ENCODE results near the gene MYBPC2. TPM values are rescaled to one million over a fixed set of nuclear protein-coding genes. Genes with fewer than 3 reads are reported as not detected.

The MYBPC2 gene
- polyA plus RNA-seq, 1 donor: 0.37 TPM

DNA sequence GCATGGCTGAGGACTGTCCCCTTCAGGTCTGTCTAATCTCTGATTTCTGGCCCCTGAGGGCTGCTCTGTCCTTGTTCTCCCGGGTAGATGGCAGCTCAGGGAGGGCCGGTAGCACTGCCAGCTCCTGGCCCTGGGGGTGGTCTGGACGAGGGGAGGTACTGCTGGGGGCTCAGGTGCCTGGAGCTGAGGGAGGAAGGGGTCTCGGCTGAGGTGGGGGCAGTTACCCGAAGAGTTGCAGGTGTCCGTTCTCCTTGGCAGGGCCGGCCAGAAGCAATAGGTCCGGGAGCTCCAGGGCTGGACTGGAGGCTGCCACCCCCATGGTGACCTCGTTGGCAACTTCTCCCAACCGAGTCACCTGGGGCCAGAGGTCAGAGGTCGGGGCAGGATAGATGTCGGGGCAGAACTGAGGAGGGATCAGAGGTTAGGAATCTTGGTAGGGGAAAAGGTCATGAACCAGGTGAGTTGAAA is 42.4 kb downstream of the MYBPC2 start:
- Histone ChIP-seq H3K27ac (ENCODE audit: low read length) (no peak overlapping the region), H3K4me1 (ENCODE audit: control insufficient read depth, insufficient read depth, low read length) (peaks cover 8% of the 10 kb centered on the region), H3K4me3 (ENCODE audit: low read length) (no peak overlapping the region), H3K36me3 (ENCODE audit: control insufficient read depth, insufficient read depth, low read length) (peaks cover 22% of the 10 kb centered on the region), H3K9me3 (ENCODE audit: control insufficient read depth, low read depth, low read length) (peaks cover 21% of the 10 kb centered on the region), H3K27me3 (ENCODE audit: control insufficient read depth, insufficient read depth, low read length) (no peaks in the 10 kb centered on the region)
- no CpG with 5 or more reads among the region's 12 CpGs for WGBS (ENCODE audit: insufficient coverage, low lambda C conversion rate)
- DNase-seq: no peak

DNA sequence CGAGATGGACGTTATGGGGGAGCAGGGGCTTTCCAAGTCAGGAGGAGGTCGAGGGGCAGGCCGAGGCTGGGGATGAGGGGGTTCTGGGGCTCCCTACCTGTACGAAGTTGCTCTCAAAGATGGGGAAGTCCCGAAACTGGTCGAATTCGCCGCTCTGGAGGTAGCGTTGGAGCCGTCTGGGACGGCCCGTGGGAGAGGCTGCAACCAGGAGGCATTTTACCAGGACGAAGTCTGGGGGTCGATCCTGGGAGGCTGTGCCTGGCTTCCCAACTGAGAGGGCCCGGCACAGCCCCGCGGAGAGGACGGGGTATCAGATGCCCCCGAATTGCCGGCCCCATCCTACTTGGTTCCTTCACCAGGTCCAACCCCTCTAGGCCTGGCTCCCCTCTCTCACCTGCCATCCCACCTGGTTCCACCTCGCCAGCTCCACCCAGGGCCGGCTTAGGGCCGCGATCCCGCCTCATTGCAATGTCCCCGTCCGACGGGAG is 43.1 kb downstream of the MYBPC2 start:
- DNase-seq: no peak
- peak overlapping the region; percentile 27 for H3K4me3 ChIP-seq (ENCODE audit: low read length)
- H3K9me3 ChIP-seq (ENCODE audit: control insufficient read depth, low read depth, low read length): peaks cover 21% of the 10 kb centered on the region
- H3K36me3 ChIP-seq (ENCODE audit: control insufficient read depth, insufficient read depth, low read length): peaks cover 28% of the 10 kb centered on the region
- no peaks in the 10 kb centered on the region for H3K27me3 ChIP-seq (ENCODE audit: control insufficient read depth, insufficient read depth, low read length)
- H3K27ac ChIP-seq (ENCODE audit: low read length): peak overlapping the region; percentile 32
- no CpG with 5 or more reads among the region's 29 CpGs for WGBS (ENCODE audit: insufficient coverage, low lambda C conversion rate)
- H3K4me1 ChIP-seq (ENCODE audit: control insufficient read depth, insufficient read depth, low read length): peaks cover 8% of the 10 kb centered on the region

DNA sequence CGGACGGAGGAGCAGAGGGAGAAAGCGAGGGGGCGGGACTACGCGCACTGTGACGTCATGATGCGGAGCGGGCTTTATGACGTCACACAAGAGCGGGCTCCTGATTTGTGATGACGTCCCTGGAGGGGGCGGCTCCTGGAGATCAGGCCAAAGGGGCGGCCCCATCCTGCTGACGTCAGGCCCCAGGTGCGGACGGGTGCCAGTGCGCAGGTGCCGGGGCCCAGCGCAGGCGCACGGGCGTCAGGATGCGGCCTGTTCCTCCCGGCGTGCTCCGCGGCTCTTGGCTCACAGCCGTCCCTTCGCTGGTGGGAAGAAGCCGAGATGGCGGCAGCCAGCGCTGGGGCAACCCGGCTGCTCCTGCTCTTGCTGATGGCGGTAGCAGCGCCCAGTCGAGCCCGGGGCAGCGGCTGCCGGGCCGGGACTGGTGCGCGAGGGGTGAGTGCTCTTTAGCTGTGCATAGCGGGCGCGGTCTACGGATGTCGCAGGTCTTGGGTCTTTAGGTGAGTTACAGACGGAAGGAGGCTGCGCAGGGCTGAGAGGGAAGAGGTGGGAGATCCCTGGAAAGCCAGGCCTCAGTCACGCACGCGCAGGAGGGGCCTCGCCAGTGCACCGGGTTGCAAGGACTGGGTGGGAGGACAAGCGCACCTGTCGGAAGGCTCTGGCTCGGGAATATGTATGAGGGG is 43.7 kb downstream of the MYBPC2 start, which contains the start of the genes EMC10 and GARIN5A:
Gene EMC10 (plus strand): TSS at position 284 of the 683 bp plus-strand sequence. CDS start 38 bp downstream, at position 322.
Gene GARIN5A (minus strand): TSS at position 625 of the 683 bp plus-strand sequence. CDS start 460 bp downstream, at position 165.
- no CpG with 5 or more reads among the region's 58 CpGs for WGBS (ENCODE audit: insufficient coverage, low lambda C conversion rate)
- Histone ChIP-seq H3K27ac (ENCODE audit: low read length) (peak within 1 kb of the TSS; percentile 93), H3K36me3 (ENCODE audit: control insufficient read depth, insufficient read depth, low read length) (peaks cover 34% of the 10 kb centered on the region)

DNA sequence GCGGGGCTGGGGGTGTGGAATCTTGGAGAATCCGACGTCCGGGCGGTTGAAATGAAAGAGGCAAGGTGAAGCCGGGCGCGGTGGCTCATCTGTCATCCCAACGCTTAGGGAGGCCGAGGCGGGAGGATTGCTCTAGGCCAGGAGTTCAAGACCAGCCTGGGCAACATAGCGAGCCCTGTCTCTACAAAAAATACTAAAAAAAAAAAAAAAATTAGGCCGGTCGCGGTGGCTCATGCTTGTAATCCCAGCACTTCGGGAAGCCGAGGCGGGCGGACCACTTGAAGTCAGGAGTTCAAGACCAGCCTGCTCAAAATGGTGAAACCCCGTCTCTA is 44.2 kb downstream of the MYBPC2 start:
- peaks cover 8% of the 10 kb centered on the region for H3K4me1 ChIP-seq (ENCODE audit: control insufficient read depth, insufficient read depth, low read length)
- no peak for DNase-seq
- peak overlapping the region; percentile 93 for H3K27ac ChIP-seq (ENCODE audit: low read length)
- peaks cover 21% of the 10 kb centered on the region for H3K9me3 ChIP-seq (ENCODE audit: control insufficient read depth, low read depth, low read length)
- whole genome bisulfite sequencing (ENCODE audit: insufficient coverage, low lambda C conversion rate): no CpG with 5 or more reads among the region's 20 CpGs
- H3K36me3 ChIP-seq (ENCODE audit: control insufficient read depth, insufficient read depth, low read length): peaks cover 39% of the 10 kb centered on the region
- H3K27me3 ChIP-seq (ENCODE audit: control insufficient read depth, insufficient read depth, low read length): no peaks in the 10 kb centered on the region
- peak overlapping the region; percentile 95 for H3K4me3 ChIP-seq (ENCODE audit: low read length)

More for the DNA sequence above, 43.7 kb downstream of the MYBPC2 start, which contains the start of the genes EMC10 and GARIN5A:
- H3K9me3 ChIP-seq (ENCODE audit: control insufficient read depth, low read depth, low read length): peaks cover 21% of the 10 kb centered on the region
- H3K4me3 ChIP-seq (ENCODE audit: low read length): peak within 1 kb of the TSS; percentile 95
- peaks cover 8% of the 10 kb centered on the region for H3K4me1 ChIP-seq (ENCODE audit: control insufficient read depth, insufficient read depth, low read length)
- no peaks in the 10 kb centered on the region for H3K27me3 ChIP-seq (ENCODE audit: control insufficient read depth, insufficient read depth, low read length)
- peak; percentile 96 for DNase-seq

DNA sequence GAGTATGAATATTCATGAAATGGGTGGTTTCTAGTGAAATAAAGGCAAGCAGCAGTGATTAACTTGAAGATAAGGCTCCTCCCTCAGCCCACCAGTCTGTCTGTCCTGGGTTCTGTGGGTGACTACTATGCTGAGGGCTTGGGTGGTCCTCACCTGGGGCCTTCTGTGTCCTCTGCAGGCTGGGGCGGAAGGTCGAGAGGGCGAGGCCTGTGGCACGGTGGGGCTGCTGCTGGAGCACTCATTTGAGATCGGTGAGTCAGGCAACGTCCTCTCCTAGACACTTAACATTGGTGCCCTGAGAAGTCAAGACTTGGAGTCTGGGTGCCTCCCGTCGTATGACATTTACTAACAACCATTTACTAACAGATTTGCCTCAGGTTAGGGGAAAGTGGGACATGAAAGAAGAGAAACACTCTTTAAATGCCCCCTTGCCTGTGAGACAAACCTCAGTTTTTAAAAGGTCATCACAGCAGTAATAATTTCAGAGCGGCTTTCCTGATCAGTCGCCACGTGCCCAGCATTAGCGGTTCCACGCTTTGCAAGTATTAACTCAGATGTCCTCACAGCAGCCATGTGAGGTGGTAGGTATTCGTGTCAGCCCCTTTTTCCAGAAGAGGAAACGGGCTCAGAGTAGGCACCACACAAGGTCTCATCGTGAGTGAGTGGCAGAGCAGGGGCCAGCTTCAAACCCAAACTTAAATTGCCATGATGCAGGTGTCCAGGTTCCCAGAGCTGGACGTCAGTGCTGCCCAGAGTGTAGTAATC is 45.2 kb downstream of the MYBPC2 start:
- H3K9me3 ChIP-seq (ENCODE audit: control insufficient read depth, low read depth, low read length): peaks cover 21% of the 10 kb centered on the region
- H3K4me1 ChIP-seq (ENCODE audit: control insufficient read depth, insufficient read depth, low read length): peaks cover 8% of the 10 kb centered on the region
- H3K36me3 ChIP-seq (ENCODE audit: control insufficient read depth, insufficient read depth, low read length): peaks cover 48% of the 10 kb centered on the region
- no peaks in the 10 kb centered on the region for H3K27me3 ChIP-seq (ENCODE audit: control insufficient read depth, insufficient read depth, low read length)
- 97% methylated on average over 5 of the region's 17 CpGs for WGBS (ENCODE audit: insufficient coverage, low lambda C conversion rate)
- no peak overlapping the region for H3K4me3 ChIP-seq (ENCODE audit: low read length)
- no peak for DNase-seq
- H3K27ac ChIP-seq (ENCODE audit: low read length): no peak overlapping the region

DNA sequence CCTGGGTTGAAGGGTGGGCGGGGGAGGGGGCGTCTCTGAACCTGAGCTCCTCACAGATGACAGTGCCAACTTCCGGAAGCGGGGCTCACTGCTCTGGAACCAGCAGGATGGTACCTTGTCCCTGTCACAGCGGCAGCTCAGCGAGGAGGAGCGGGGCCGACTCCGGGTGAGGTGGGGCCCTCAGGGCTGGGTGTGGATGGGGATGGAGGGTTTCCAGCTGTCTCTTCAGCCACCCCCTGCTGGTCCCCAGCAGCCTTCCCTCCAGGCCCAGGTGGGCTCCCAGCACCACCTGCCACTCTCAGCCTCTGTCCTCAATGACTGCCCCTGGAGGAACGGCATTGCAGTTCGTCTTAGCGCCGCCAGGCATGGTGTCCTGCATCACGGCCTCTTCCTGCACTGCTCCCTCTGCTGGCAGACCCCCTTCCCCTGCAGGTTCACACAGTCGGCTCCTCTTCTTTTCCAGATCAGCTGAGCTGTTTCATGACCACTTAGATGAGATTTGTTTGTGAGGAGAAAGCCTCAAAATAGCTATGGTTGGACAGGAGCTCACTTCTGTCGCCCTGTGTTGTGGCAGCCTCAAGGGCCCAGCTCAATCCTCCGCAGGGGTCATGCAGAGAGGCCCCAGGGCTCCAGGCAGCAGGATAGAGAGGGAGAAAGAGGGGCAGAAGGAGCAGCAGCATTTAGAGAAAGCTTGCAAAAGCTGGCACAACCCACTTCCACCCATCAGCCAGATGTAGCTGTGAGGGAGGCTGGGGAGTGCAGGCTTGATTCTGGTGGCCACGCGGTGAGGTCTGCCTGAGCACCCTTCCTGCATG is 46.4 kb downstream of the MYBPC2 start:
- Histone ChIP-seq H3K27me3 (ENCODE audit: control insufficient read depth, insufficient read depth, low read length) (no peaks in the 10 kb centered on the region), H3K27ac (ENCODE audit: low read length) (no peak overlapping the region), H3K9me3 (ENCODE audit: control insufficient read depth, low read depth, low read length) (peaks cover 21% of the 10 kb centered on the region), H3K4me1 (ENCODE audit: control insufficient read depth, insufficient read depth, low read length) (peaks cover 8% of the 10 kb centered on the region), H3K4me3 (ENCODE audit: low read length) (no peak overlapping the region), H3K36me3 (ENCODE audit: control insufficient read depth, insufficient read depth, low read length) (peaks cover 54% of the 10 kb centered on the region)
- no CpG with 5 or more reads among the region's 19 CpGs for WGBS (ENCODE audit: insufficient coverage, low lambda C conversion rate)
- no peak for DNase-seq

DNA sequence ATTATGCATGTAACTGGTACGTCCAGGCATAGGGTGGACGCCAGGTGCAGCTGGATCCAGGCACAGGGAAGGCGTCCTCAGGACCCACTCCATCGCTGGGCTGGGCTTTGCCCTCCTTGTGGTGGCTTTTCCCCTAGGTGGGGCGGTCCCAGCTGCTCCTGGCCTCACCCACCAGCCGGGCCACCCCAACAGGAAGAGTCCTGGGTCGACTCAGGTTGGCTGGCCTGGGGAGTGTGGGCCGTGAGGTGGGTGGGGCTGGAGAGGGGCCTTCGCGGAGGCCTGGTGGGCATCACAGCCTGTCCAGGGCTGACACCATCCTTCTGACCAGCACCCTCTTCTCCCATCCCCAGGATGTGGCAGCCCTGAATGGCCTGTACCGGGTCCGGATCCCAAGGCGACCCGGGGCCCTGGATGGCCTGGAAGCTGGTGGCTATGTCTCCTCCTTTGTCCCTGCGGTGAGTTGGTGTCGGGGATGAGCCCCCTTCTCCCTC is 47.1 kb downstream of the MYBPC2 start:
- no peak for DNase-seq
- peaks cover 54% of the 10 kb centered on the region for H3K36me3 ChIP-seq (ENCODE audit: control insufficient read depth, insufficient read depth, low read length)
- H3K4me1 ChIP-seq (ENCODE audit: control insufficient read depth, insufficient read depth, low read length): peaks cover 8% of the 10 kb centered on the region
- no CpG with 5 or more reads among the region's 16 CpGs for WGBS (ENCODE audit: insufficient coverage, low lambda C conversion rate)
- H3K4me3 ChIP-seq (ENCODE audit: low read length): no peak overlapping the region
- no peaks in the 10 kb centered on the region for H3K27me3 ChIP-seq (ENCODE audit: control insufficient read depth, insufficient read depth, low read length)
- no peak overlapping the region for H3K27ac ChIP-seq (ENCODE audit: low read length)
- H3K9me3 ChIP-seq (ENCODE audit: control insufficient read depth, low read depth, low read length): peaks cover 21% of the 10 kb centered on the region

DNA sequence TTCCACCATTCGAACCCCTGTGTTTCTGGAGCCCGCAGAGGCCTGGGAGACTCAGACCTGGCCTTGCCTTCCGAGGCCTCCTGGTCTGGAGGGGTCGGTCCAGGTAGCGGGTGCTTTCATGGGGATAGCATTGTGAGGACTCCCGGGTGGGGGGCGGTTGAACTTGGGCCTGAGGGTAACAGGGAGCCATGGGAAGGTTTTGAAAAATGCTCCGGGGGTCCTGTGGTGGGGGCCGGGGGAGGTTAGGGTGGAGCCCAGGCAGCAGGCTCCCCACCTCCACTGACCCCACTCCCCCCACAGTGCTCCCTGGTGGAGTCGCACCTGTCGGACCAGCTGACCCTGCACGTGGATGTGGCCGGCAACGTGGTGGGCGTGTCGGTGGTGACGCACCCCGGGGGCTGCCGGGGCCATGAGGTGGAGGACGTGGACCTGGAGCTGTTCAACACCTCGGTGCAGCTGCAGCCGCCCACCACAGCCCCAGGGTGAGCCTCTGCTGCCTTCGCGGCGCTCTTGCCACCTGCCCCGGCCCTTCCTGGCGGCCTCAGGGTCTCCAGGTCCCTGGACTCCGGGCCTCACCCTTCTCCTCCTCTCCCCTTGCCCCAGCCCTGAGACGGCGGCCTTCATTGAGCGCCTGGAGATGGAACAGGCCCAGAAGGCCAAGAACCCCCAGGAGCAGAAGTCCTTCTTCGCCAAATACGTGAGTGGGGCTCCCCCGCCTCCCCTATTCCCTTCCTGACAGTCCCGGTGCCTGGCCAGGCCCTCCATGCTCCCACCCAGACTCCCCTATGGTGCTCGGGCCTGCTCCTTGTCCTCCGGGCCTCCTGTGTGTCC is 47.8 kb downstream of the MYBPC2 start:
- Histone ChIP-seq H3K36me3 (ENCODE audit: control insufficient read depth, insufficient read depth, low read length) (peaks cover 54% of the 10 kb centered on the region), H3K4me1 (ENCODE audit: control insufficient read depth, insufficient read depth, low read length) (peaks cover 8% of the 10 kb centered on the region), H3K9me3 (ENCODE audit: control insufficient read depth, low read depth, low read length) (peaks cover 21% of the 10 kb centered on the region), H3K4me3 (ENCODE audit: low read length) (no peak overlapping the region), H3K27me3 (ENCODE audit: control insufficient read depth, insufficient read depth, low read length) (no peaks in the 10 kb centered on the region), H3K27ac (ENCODE audit: low read length) (no peak overlapping the region)
- no peak for DNase-seq
- WGBS (ENCODE audit: insufficient coverage, low lambda C conversion rate): no CpG with 5 or more reads among the region's 37 CpGs

DNA sequence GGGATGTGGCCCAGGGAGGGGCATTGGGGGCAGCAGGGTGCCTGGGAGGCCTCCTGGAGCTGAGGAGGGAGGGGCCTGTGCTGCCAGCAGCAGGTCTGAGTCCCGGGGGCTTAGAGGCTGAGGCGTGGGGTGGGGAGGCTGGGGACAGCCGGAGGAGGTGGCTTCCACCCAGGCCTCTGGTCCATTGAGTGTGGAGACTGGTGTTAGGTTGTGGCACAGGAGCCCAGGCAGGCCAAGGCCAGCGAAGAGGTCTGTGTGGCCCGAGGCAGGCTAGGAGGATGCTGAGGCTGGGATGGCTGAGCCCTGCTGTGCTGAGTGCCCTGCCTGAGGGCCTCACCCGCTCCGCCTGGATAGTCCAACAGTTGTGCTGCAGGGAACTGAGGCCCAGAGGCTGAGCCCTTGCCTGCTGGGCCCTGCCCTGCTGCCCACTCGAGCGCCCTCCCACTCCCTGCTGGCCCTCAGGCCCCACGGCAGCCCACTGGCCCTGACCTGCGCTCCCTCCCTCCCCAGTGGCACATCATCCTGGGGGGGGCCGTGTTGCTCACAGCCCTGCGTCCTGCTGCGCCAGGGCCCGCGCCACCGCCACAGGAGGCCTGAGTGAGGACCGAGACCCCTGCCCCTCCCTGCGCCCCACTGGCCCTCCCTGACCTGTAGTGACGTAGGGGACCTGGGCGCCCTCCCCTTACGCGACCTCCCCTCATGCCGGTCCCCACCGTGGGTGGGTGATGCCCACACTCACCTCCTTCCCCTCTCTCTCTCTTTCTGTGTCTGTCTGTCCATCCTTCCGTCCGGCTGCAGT is 48.9 kb downstream of the MYBPC2 start:
- Histone ChIP-seq H3K27ac (ENCODE audit: low read length) (no peak overlapping the region), H3K9me3 (ENCODE audit: control insufficient read depth, low read depth, low read length) (peaks cover 16% of the 10 kb centered on the region), H3K4me1 (ENCODE audit: control insufficient read depth, insufficient read depth, low read length) (peaks cover 8% of the 10 kb centered on the region), H3K27me3 (ENCODE audit: control insufficient read depth, insufficient read depth, low read length) (no peaks in the 10 kb centered on the region), H3K4me3 (ENCODE audit: low read length) (no peak overlapping the region), H3K36me3 (ENCODE audit: control insufficient read depth, insufficient read depth, low read length) (peaks cover 54% of the 10 kb centered on the region)
- DNase-seq: no peak
- no CpG with 5 or more reads among the region's 27 CpGs for WGBS (ENCODE audit: insufficient coverage, low lambda C conversion rate)
